HepG2 (cell line): ENCODE results near the gene BMPER. TPM values are rescaled to one million over a fixed set of nuclear protein-coding genes. Genes with fewer than 3 reads are reported as not detected.

ENCODE experiments used
- ATAC-seq: fragments of 200-7000 bp; cut with Tn5 transposase; 3 replicates; pipeline ENCODE4 v1.9.1; 2020; ENCODE audit warnings: mild to moderate bottlenecking, moderate library complexity
- BruUV-seq: library from RNA; stranded (reverse); fragments of 400-500 nt; replicated peaks from 2 replicates; lab custom pipeline; 2021; lab: Mats Ljungman, UMichigan
- CTCF ChIA-PET: fragments of 300-600 bp; formaldehyde crosslinking; extraction: SDS; loops from one replicate; lab custom pipeline; 2021; ENCODE audit warnings: low total read pairs, inconsistent platforms, low intra/inter-chr PET ratio; lab: Yijun Ruan, JAX
- POLR2A ChIA-PET: fragments of 350-600 bp; sonication (Branson Sonifier 250); formaldehyde crosslinking; loops from one replicate; lab custom pipeline; 2020; ENCODE audit warnings: antibody characterized with exemption, inconsistent platforms; lab: Yijun Ruan, JAX
- DNase-seq: peaks from one replicate; pipeline ENCODE4 v3.0.0-alpha.2; 2015; ENCODE audit warnings: low spot score
- FAIRE-seq: peaks from 3 replicates; lab custom pipeline; 2011; peaks lifted over from hg19 to GRCh38; lab: Jason Lieb, UNC
- H2AFZ ChIP-seq: one replicate; pipeline ENCODE4 v1.6.1; 2011; ENCODE audit warnings: low read length, inconsistent platforms
- H3K27ac ChIP-seq: fragments of 300-600 bp; 3 replicates; pipeline ENCODE4 v1.8.0; 2011; ENCODE audit warnings: mixed run types, mild to moderate bottlenecking, mixed read lengths, low read length, inconsistent platforms; ENCODE audit not compliant: insufficient read depth; ENCODE audit errors: extremely low read length
- H3K27me3 ChIP-seq, 2 experiments: fragments of 200-600 bp in 1 of 2; 2 replicates in 1 of 2; 3 replicates in 1 of 2; pipeline versions ENCODE4 v1.6.0 to v1.8.0; 2011; ENCODE audit warnings: low read length in 2 of 2, mild to moderate bottlenecking in 2 of 2, moderate library complexity in 2 of 2, inconsistent platforms in 1 of 2; ENCODE audit not compliant: insufficient read depth in 2 of 2, control insufficient read depth in 1 of 2
- H3K36me3 ChIP-seq, 2 experiments: fragments of 200-600 bp in 1 of 2; replicated peaks in 1 of 2; 2 replicates in 1 of 2; 3 replicates in 1 of 2; pipeline versions ENCODE4 v1.5.1 to v1.8.0; 2011; ENCODE audit warnings: low read length in 2 of 2, inconsistent platforms in 1 of 2; ENCODE audit not compliant: insufficient read depth in 2 of 2, control insufficient read depth in 1 of 2
- H3K4me1 ChIP-seq: 2 replicates; pipeline ENCODE4 v1.5.1; 2012; ENCODE audit warnings: low read length, inconsistent platforms; ENCODE audit not compliant: insufficient read depth
- H3K4me2 ChIP-seq: 2 replicates; pipeline ENCODE4 v1.6.0; 2011; ENCODE audit warnings: low read depth, low read length, inconsistent platforms
- H3K4me3 ChIP-seq, 3 experiments: fragments of 200-600 bp in 1 of 3; sonication (generic), shearing (Covaris generic) in 1 of 3; replicated peaks in 1 of 3; 2 replicates each; pipeline ENCODE4 v1.5.1; 2011 to 2016; ENCODE audit warnings: low read length in 3 of 3, inconsistent platforms in 2 of 3, low read depth in 2 of 3, mild to moderate bottlenecking in 2 of 3, control low read depth in 1 of 3, mixed read lengths in 1 of 3; ENCODE audit not compliant: insufficient read depth in 1 of 3
- H3K79me2 ChIP-seq: one replicate; pipeline ENCODE4 v1.6.1; 2011; ENCODE audit warnings: low read length, inconsistent platforms; ENCODE audit not compliant: insufficient read depth
- H3K9ac ChIP-seq: 2 replicates; pipeline ENCODE4 v1.6.0; 2011; ENCODE audit warnings: mild to moderate bottlenecking, low read depth, low read length, inconsistent platforms; ENCODE audit not compliant: insufficient read depth
- H3K9me3 ChIP-seq: 2 replicates; pipeline ENCODE4 v1.5.1; 2012; ENCODE audit warnings: mild to moderate bottlenecking, low read length
- H4K20me1 ChIP-seq: 2 replicates; pipeline ENCODE4 v1.6.0; 2011; ENCODE audit warnings: inconsistent platforms, mild to moderate bottlenecking, low read length, moderate library complexity; ENCODE audit not compliant: insufficient read depth
- KIAA2018 ChIP-seq: sonication (generic); formaldehyde crosslinking; IDR thresholded peaks from 2 replicates; pipeline ENCODE4 v1.5.0; 2020; ENCODE audit warnings: mild to moderate bottlenecking, missing genetic modification reagents, borderline replicate concordance
- MNT ChIP-seq: fragments of 450-650 bp; IDR thresholded peaks from 2 replicates; pipeline ENCODE4 v1.6.1; 2016
- PITX1 ChIP-seq: sonication (generic); formaldehyde crosslinking; IDR thresholded peaks from 2 replicates; pipeline ENCODE4 v1.5.1; 2020; ENCODE audit warnings: mild to moderate bottlenecking, missing genetic modification reagents
- TFDP1 ChIP-seq: IDR thresholded peaks from 2 replicates; pipeline ENCODE4 v1.6.1; 2016; ENCODE audit warnings: missing compliant biosample characterization, missing genetic modification reagents, borderline replicate concordance
- ZNF329 ChIP-seq: sonication (generic); formaldehyde crosslinking; IDR thresholded peaks from 2 replicates; pipeline ENCODE4 v1.9.0; 2021; ENCODE audit warnings: low read depth, mild to moderate bottlenecking, missing genetic modification reagents
- ZNF549 ChIP-seq: sonication (generic); formaldehyde crosslinking; IDR thresholded peaks from 2 replicates; pipeline ENCODE4 v1.5.0; 2020; ENCODE audit warnings: missing genetic modification reagents
- ZNF780A ChIP-seq: sonication (generic); formaldehyde crosslinking; IDR thresholded peaks from 2 replicates; pipeline ENCODE4 v1.8.0; 2022; ENCODE audit warnings: mild to moderate bottlenecking, missing genetic modification reagents, moderate library complexity
- WGBS: methylation state at CpG from one replicate; pipeline ENCODE4 v1.1.6; 2017; ENCODE audit warnings: low lambda C conversion rate; 5-methylcytosine and 5-hydroxymethylcytosine counted together
- in situ Hi-C: cut with HindIII; loops from 2 replicates; pipeline ENCODE4 v1.10.0; 2017; ENCODE audit warnings: low pct_unique_long_range_greater_than_20kb; ENCODE audit not compliant: extremely low pct_ligation_motif_present
- intact Hi-C: fragments of 100-400 bp; cut with micrococcal nuclease; formaldehyde crosslinking; loops from one replicate; pipeline ENCODE4 v1.10.0; 2022; ENCODE audit not compliant: unreplicated experiment
- polyA plus RNA-seq, 8 experiments: library from polyadenylated mRNA; depleted of rRNA in 3 of 8; stranded (reverse) in 7 of 8; unstranded in 1 of 8; fragments of >200 nt; fragmentation: Illumina TruSeq in 4 of 8; extraction: Trizol in 4 of 8; gene quantifications; 2 replicates each; pipeline versions ENCODE4 v1.2.1 to v1.2.3, GENCODE V29; 2011 to 2016; ENCODE audit warnings: low read depth in 4 of 8, missing spikeins in 1 of 8, mixed read lengths in 1 of 8; ENCODE audit not compliant: insufficient read depth in 1 of 8
- total RNA-seq, 5 experiments: library from RNA; depleted of rRNA; stranded (reverse); fragments of >200 nt; fragmentation: Illumina TruSeq; extraction: Trizol; gene quantifications; 2 replicates each; pipeline ENCODE4 v1.2.3, GENCODE V29; 2016; ENCODE audit warnings: low read depth in 1 of 5
- TF ChIP-seq, protein P1 (sequence below): sonication (generic); formaldehyde crosslinking; IDR thresholded peaks from 2 replicates; pipeline ENCODE4 v1.4.0; 2020; ENCODE audit warnings: missing genetic modification reagents

The BMPER gene
- total and polyA plus RNA-seq, 2 of the 13 experiments (the other 11 are each of a cell fraction or from before 2014, with no cell fraction given) = not detected

GRCh38 chr7:34091321-34091917 is 186.1 kb downstream of the BMPER start (continued):
- TF ChIP-seq, protein P1, sequence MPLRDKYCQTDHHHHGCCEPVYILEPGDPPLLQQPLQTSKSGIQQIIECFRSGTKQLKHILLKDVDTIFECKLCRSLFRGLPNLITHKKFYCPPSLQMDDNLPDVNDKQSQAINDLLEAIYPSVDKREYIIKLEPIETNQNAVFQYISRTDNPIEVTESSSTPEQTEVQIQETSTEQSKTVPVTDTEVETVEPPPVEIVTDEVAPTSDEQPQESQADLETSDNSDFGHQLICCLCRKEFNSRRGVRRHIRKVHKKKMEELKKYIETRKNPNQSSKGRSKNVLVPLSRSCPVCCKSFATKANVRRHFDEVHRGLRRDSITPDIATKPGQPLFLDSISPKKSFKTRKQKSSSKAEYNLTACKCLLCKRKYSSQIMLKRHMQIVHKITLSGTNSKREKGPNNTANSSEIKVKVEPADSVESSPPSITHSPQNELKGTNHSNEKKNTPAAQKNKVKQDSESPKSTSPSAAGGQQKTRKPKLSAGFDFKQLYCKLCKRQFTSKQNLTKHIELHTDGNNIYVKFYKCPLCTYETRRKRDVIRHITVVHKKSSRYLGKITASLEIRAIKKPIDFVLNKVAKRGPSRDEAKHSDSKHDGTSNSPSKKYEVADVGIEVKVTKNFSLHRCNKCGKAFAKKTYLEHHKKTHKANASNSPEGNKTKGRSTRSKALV (CRISPR knock-in tag) = no peak
- TF ChIP-seq MNT (no peak), ZNF549 (no peak), TFDP1 (CRISPR knock-in tag) (no peak)
- TF ChIP-seq, all 625 proteins: peak for 3

- Histone ChIP-seq H3K4me3 (no peak overlapping the region), H3K4me1 (no peaks in the 10 kb centered on the region), H3K27me3 (no peaks in the 10 kb centered on the region), H4K20me1 (no peaks in the 10 kb centered on the region), H3K79me2 (no peaks in the 10 kb centered on the region), H3K27ac (no peak overlapping the region), H3K4me2 (no peak overlapping the region), H2AFZ (no peak overlapping the region), H3K9ac (no peak overlapping the region), H3K36me3 (no peaks in the 10 kb centered on the region), H3K9me3 (0 out of 2 replicates have a peak, but pooled peaks cover 4% of the 10 kb centered on the region)
- no peak for FAIRE-seq
- no TSS peak for BruUV-seq
- in situ Hi-C loops (no loop called here), intact Hi-C loops (no loop called here)
- ChIA-PET POLR2A (no interaction called here), CTCF (no interaction called here)
- no peak for ATAC-seq
- no peak for DNase-seq
- 54% methylated on average over 3 of the region's 3 CpGs for WGBS
- TF ChIP-seq PITX1 (no peak), ZNF329 (no peak), KIAA2018 (CRISPR knock-in tag) (no peak), ZNF780A (CRISPR knock-in tag) (no peak)
Observed at GRCh38 chr7:34093276-34093675, 187.9 kb downstream of the BMPER start.
